ENCODE results near the gene CAMK2G. TPM values are rescaled to one million over a fixed set of nuclear protein-coding genes. Genes with fewer than 3 reads are reported as not detected.

CAMK2G gene
- total and polyA plus RNA-seq, 2 experiments from 2014 or later, result 30.6 to 34.1 TPM

DNA sequence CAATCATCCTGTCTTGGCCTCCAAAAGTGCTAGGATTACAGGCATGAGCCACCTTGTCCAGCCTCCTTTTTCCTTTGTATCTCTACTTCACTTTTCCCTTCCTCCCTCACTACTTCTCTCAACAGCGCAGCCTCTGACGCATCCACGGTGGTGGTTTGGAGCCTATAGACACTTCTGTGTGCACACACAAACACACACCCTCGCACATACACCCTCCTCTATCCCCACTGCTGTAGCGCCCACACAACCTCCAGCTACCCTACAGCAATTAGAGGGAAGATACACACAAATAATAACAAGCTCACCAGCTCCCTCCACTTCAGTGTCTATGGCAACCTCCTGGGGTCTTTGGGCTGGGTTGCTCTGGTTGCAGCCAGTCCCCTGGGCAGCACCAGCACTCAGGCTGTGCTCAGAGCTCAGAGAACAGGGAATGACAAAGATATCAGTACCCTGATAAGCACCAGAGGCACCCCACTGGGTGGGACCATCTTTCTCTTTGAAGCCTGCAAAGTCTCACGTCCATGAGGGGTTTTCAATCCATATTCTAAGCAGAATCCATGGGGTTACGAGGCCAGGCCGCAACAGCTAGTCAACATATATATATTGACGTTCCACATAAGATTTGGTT, 3.3 kb upstream of the CAMK2G start:
- Histone ChIP-seq H3K9me2 (ENCODE audit: insufficient read depth) (no peaks in the 10 kb centered on the region), H3K27ac (ENCODE audit: low read depth) (no peak overlapping the region), H3K4me1 (ENCODE audit: insufficient read depth) (peaks cover 4% of the 10 kb centered on the region), H2AFZ (no peak overlapping the region), H3K79me2 (replicated peaks; ENCODE audit: insufficient read depth) (peaks cover 8% of the 10 kb centered on the region), H3K36me3 (ENCODE audit: insufficient read depth) (no peaks in the 10 kb centered on the region), H3K27me3 (ENCODE audit: insufficient read depth) (peaks cover 7% of the 10 kb centered on the region; the same call in 1 of the 2 replicates), H3F3A (replicated peaks; ENCODE audit: low read depth) (peaks cover 12% of the 10 kb centered on the region; the same call in 1 of the 2 replicates), H3K4me3 (no peak overlapping the region), H3K4me2 (no peak overlapping the region), H4K20me1 (replicated peaks; ENCODE audit: insufficient read depth) (peaks cover 2% of the 10 kb centered on the region; the same call in 1 of the 2 replicates)
- H3K9me3 Mint-ChIP-seq, result no peaks in the 10 kb centered on the region
- H3K4me1 Mint-ChIP-seq, result peaks cover 24% of the 10 kb centered on the region
- DNase-seq (ENCODE audit: low spot score), result no peak
- TF ChIP-seq JUNB (IDR thresholded peaks at IDR 0.05; ENCODE audit: unreplicated experiment), result no peak
- TF ChIP-seq EZH2phosphoT487 (IDR thresholded peaks at IDR 0.05; ENCODE audit: unreplicated experiment), result no peak
- TF ChIP-seq, protein P1, sequence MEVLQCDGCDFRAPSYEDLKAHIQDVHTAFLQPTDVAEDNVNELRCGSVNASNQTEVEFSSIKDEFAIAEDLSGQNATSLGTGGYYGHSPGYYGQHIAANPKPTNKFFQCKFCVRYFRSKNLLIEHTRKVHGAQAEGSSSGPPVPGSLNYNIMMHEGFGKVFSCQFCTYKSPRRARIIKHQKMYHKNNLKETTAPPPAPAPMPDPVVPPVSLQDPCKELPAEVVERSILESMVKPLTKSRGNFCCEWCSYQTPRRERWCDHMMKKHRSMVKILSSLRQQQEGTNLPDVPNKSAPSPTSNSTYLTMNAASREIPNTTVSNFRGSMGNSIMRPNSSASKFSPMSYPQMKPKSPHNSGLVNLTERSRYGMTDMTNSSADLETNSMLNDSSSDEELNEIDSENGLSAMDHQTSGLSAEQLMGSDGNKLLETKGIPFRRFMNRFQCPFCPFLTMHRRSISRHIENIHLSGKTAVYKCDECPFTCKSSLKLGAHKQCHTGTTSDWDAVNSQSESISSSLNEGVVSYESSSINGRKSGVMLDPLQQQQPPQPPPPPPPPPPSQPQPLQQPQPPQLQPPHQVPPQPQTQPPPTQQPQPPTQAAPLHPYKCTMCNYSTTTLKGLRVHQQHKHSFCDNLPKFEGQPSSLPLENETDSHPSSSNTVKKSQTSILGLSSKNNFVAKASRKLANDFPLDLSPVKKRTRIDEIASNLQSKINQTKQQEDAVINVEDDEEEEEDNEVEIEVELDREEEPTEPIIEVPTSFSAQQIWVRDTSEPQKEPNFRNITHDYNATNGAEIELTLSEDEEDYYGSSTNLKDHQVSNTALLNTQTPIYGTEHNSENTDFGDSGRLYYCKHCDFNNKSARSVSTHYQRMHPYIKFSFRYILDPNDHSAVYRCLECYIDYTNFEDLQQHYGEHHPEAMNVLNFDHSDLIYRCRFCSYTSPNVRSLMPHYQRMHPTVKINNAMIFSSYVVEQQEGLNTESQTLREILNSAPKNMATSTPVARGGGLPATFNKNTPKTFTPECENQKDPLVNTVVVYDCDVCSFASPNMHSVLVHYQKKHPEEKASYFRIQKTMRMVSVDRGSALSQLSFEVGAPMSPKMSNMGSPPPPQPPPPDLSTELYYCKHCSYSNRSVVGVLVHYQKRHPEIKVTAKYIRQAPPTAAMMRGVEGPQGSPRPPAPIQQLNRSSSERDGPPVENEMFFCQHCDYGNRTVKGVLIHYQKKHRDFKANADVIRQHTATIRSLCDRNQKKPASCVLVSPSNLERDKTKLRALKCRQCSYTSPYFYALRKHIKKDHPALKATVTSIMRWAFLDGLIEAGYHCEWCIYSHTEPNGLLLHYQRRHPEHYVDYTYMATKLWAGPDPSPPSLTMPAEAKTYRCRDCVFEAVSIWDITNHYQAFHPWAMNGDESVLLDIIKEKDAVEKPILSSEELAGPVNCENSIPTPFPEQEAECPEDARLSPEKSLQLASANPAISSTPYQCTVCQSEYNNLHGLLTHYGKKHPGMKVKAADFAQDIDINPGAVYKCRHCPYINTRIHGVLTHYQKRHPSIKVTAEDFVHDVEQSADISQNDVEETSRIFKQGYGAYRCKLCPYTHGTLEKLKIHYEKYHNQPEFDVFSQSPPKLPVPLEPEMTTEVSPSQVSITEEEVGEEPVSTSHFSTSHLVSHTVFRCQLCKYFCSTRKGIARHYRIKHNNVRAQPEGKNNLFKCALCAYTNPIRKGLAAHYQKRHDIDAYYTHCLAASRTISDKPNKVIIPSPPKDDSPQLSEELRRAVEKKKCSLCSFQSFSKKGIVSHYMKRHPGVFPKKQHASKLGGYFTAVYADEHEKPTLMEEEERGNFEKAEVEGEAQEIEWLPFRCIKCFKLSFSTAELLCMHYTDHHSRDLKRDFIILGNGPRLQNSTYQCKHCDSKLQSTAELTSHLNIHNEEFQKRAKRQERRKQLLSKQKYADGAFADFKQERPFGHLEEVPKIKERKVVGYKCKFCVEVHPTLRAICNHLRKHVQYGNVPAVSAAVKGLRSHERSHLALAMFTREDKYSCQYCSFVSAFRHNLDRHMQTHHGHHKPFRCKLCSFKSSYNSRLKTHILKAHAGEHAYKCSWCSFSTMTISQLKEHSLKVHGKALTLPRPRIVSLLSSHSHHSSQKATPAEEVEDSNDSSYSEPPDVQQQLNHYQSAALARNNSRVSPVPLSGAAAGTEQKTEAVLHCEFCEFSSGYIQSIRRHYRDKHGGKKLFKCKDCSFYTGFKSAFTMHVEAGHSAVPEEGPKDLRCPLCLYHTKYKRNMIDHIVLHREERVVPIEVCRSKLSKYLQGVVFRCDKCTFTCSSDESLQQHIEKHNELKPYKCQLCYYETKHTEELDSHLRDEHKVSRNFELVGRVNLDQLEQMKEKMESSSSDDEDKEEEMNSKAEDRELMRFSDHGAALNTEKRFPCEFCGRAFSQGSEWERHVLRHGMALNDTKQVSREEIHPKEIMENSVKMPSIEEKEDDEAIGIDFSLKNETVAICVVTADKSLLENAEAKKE (CRISPR knock-in tag; IDR thresholded peaks at IDR 0.05), result no peak
- TF ChIP-seq ZNF331 (CRISPR knock-in tag; IDR thresholded peaks at IDR 0.05; ENCODE audit: low read depth), result no peak
- TF ChIP-seq, protein P2, sequence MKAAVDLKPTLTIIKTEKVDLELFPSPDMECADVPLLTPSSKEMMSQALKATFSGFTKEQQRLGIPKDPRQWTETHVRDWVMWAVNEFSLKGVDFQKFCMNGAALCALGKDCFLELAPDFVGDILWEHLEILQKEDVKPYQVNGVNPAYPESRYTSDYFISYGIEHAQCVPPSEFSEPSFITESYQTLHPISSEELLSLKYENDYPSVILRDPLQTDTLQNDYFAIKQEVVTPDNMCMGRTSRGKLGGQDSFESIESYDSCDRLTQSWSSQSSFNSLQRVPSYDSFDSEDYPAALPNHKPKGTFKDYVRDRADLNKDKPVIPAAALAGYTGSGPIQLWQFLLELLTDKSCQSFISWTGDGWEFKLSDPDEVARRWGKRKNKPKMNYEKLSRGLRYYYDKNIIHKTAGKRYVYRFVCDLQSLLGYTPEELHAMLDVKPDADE (IDR thresholded peaks at IDR 0.05), result no peak
- TF ChIP-seq ZNF114 (CRISPR knock-in tag; IDR thresholded peaks at IDR 0.05), result no peak
- TF ChIP-seq POLR2AphosphoS5 (IDR thresholded peaks at IDR 0.05; ENCODE audit: low read depth), result no peak
- TF ChIP-seq, protein P3, sequence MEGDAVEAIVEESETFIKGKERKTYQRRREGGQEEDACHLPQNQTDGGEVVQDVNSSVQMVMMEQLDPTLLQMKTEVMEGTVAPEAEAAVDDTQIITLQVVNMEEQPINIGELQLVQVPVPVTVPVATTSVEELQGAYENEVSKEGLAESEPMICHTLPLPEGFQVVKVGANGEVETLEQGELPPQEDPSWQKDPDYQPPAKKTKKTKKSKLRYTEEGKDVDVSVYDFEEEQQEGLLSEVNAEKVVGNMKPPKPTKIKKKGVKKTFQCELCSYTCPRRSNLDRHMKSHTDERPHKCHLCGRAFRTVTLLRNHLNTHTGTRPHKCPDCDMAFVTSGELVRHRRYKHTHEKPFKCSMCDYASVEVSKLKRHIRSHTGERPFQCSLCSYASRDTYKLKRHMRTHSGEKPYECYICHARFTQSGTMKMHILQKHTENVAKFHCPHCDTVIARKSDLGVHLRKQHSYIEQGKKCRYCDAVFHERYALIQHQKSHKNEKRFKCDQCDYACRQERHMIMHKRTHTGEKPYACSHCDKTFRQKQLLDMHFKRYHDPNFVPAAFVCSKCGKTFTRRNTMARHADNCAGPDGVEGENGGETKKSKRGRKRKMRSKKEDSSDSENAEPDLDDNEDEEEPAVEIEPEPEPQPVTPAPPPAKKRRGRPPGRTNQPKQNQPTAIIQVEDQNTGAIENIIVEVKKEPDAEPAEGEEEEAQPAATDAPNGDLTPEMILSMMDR (conservative IDR thresholded peaks at IDR 0.05; ENCODE audit: low read depth in 2 of 2), result no peak
- TF ChIP-seq STAT1 (IDR thresholded peaks at IDR 0.05; ENCODE audit: unreplicated experiment), result no peak
- TF ChIP-seq CREB1 (CRISPR knock-in tag; IDR thresholded peaks at IDR 0.05; ENCODE audit: low read depth), result no peak
- no peak overlapping the region for H3K4me3 Mint-ChIP-seq
- H3K36me3 Mint-ChIP-seq (ENCODE audit: low read depth), result peaks cover 5% of the 10 kb centered on the region
- peaks cover 11% of the 10 kb centered on the region for H3K27me3 Mint-ChIP-seq (ENCODE audit: insufficient read depth, low read depth, poor library complexity)
- no peak for ATAC-seq
- H3K27ac Mint-ChIP-seq, result no peak overlapping the region

Measured in GM23338 (cell line).